ENCODE results near the gene BCAS3.

GRCh38 chr17:61312406-61313295, 635.0 kb downstream of the BCAS3 start:
- TF ChIP-seq GATA2 (IDR thresholded peaks at IDR 0.05; ENCODE audit: low read depth, low read length) (no peak), GATA3 (IDR thresholded peaks at IDR 0.05; ENCODE audit: low read depth, low read length) (no peak)

Data from SH-SY5Y (cell line).